Measurements from ENCODE around the gene ACIN1. TPM values are rescaled to one million over a fixed set of nuclear protein-coding genes. Genes with fewer than 3 reads are reported as not detected.

The ACIN1 gene
- 53.8 and 73.3 TPM in 2 replicates for total RNA-seq

GRCh38 chr14:23094666-23095195 lies at the start of gene ACIN1:
ACIN1 (minus strand) TSS chr14:23095136; CDS start chr14:23095112, 24 bp downstream.

GRCh38 chr14:23118506-23119362 lies 23.8 kb upstream of the ACIN1 start, which contains the start of gene CEBPE:
CEBPE (minus strand) TSS chr14:23119255; CDS start chr14:23119091, 164 bp downstream.

GRCh38 chr14:23104591-23105347 lies 9.8 kb upstream of the ACIN1 start, which contains the start of gene CIROP:
CIROP (minus strand) TSS chr14:23104989; CDS start chr14:23104920, 69 bp downstream.

GRCh38 chr14:23095196-23096108 lies 516 bp upstream of the ACIN1 start, which contains the start of gene C14orf119:
C14orf119 (plus strand) TSS chr14:23095505; CDS start chr14:23097659, 2,154 bp downstream.

GRCh38 chr14:23056956-23057756 lies 37.8 kb downstream of the ACIN1 start, which contains the start of gene CDH24:
CDH24 (minus strand) TSS chr14:23057520; CDS start chr14:23055733, 1,787 bp downstream.

GRCh38 chr14:23042162-23042965 lies 52.6 kb downstream of the ACIN1 start, which contains the start of gene PSMB11:
PSMB11 (plus strand) TSS chr14:23042212; CDS start chr14:23042226, 14 bp downstream.

GRCh38 chr14:23034498-23035302 lies 60.2 kb downstream of the ACIN1 start, which contains the start of gene PSMB5:
PSMB5 (minus strand) TSS chr14:23034900; CDS start chr14:23034881, 19 bp downstream.

GRCh38 chr14:23009939-23010726 lies 84.8 kb downstream of the ACIN1 start, which contains the start of gene C14orf93:
C14orf93 (minus strand) TSS chr14:23010143; CDS start chr14:22999023, 11,120 bp downstream.

Other genes with a start within 250 kb of the ACIN1 start
- 40.8 and 66.0 TPM in 2 replicates for gene LRP10, start 223.4 kb downstream of the ACIN1 start, total RNA-seq
- gene REM2, start 211.9 kb downstream of the ACIN1 start, total RNA-seq, result 0.09 and 0.14 TPM in 2 replicates
- gene RBM23, start 176.0 kb downstream of the ACIN1 start, total RNA-seq, result 47.5 and 50.9 TPM in 2 replicates
- 45.7 and 48.5 TPM in 2 replicates for gene PRMT5, start 165.8 kb downstream of the ACIN1 start, total RNA-seq
- 27.6 and 32.4 TPM in 2 replicates for gene HAUS4, start 138.0 kb downstream of the ACIN1 start, total RNA-seq
- gene AJUBA, start 112.6 kb downstream of the ACIN1 start, total RNA-seq, result 31.0 and 47.3 TPM in 2 replicates
- gene C14orf93, start 85.0 kb downstream of the ACIN1 start, total RNA-seq, result 10.4 and 11.7 TPM in 2 replicates
- gene PSMB5, start 60.2 kb downstream of the ACIN1 start, total RNA-seq, result 222 and 237 TPM in 2 replicates
- gene PSMB11, start 52.9 kb downstream of the ACIN1 start, total RNA-seq, result not detected in 2 replicates
- 3.3 and 6.2 TPM in 2 replicates for gene CDH24, start 37.6 kb downstream of the ACIN1 start, total RNA-seq
- 58.2 and 80.6 TPM in 2 replicates for gene C14orf119, start 369 bp upstream of the ACIN1 start, total RNA-seq
- gene CIROP, start 9.9 kb upstream of the ACIN1 start, total RNA-seq, result under 0.01 and 0.18 TPM in 2 replicates
- not detected in 2 replicates for gene CEBPE, start 24.1 kb upstream of the ACIN1 start, total RNA-seq
- 1.9 and 2.3 TPM in 2 replicates for gene SLC7A8, start 88.5 kb upstream of the ACIN1 start, total RNA-seq
- not detected in 2 replicates for gene RNF212B, start 142.8 kb upstream of the ACIN1 start, total RNA-seq
- 4.0 and 6.1 TPM in 2 replicates for gene HOMEZ, start 191.0 kb upstream of the ACIN1 start, total RNA-seq
- 1.8 and 2.6 TPM in 2 replicates for gene PPP1R3E, start 207.7 kb upstream of the ACIN1 start, total RNA-seq
- 12.8 and 13.2 TPM in 2 replicates for gene BCL2L2, start 211.7 kb upstream of the ACIN1 start, total RNA-seq
- 102 and 114 TPM in 2 replicates for gene PABPN1, start 226.3 kb upstream of the ACIN1 start, total RNA-seq